Lung (tissue), 12 donors: Measurements from ENCODE around the gene KIF26B. TPM values are rescaled to one million over a fixed set of nuclear protein-coding genes. Genes with fewer than 3 reads are reported as not detected.

ENCODE experiments used
- ATAC-seq: fragments of 200-7000 bp; cut with Tn5 transposase; one replicate; pipeline ENCODE4 v1.9.1; 2020; ENCODE audit warnings: moderate number of reproducible peaks; ENCODE audit not compliant: insufficient read depth, low FRiP score
- DNase-seq, 3 donors: peaks; one replicate each; pipeline ENCODE4 v3.0.0-alpha.2; 2013 to 2017
- H3K27ac ChIP-seq, 2 donors: one replicate each; pipeline ENCODE4 v1.5.1; 2013; ENCODE audit warnings: mild to moderate bottlenecking in 2 of 2, moderate library complexity in 2 of 2, control low read depth in 1 of 2, inconsistent platforms in 1 of 2, low read depth in 1 of 2, low read length in 1 of 2
- H3K27me3 ChIP-seq, 3 donors: one replicate each; pipeline ENCODE4 v1.5.1; 2013; ENCODE audit warnings: low read length in 2 of 3; ENCODE audit not compliant: control insufficient read depth in 3 of 3, insufficient read depth in 3 of 3
- H3K36me3 ChIP-seq, 4 donors: one replicate each; pipeline ENCODE4 v1.5.1; 2013; ENCODE audit warnings: low read length in 4 of 4, mild to moderate bottlenecking in 1 of 4, moderate library complexity in 1 of 4; ENCODE audit not compliant: control insufficient read depth in 4 of 4, insufficient read depth in 4 of 4
- H3K4me1 ChIP-seq, 5 donors: one replicate each; pipeline ENCODE4 v1.5.1; 2013; ENCODE audit warnings: low read length in 5 of 5, mild to moderate bottlenecking in 2 of 5, moderate library complexity in 1 of 5; ENCODE audit not compliant: control insufficient read depth in 5 of 5, insufficient read depth in 5 of 5
- H3K4me3 ChIP-seq: one replicate; pipeline ENCODE4 v1.5.1; 2013; ENCODE audit warnings: mild to moderate bottlenecking, control low read depth, moderate library complexity
- H3K9ac ChIP-seq, 2 donors: one replicate each; pipeline ENCODE4 v1.5.1; 2013; ENCODE audit warnings: low read length in 2 of 2, control low read depth in 1 of 2; ENCODE audit not compliant: insufficient read depth in 1 of 2
- H3K9me3 ChIP-seq, 4 donors: one replicate each; pipeline ENCODE4 v1.5.1; 2013; ENCODE audit warnings: low read length in 3 of 4, mild to moderate bottlenecking in 1 of 4, moderate library complexity in 1 of 4; ENCODE audit not compliant: control insufficient read depth in 4 of 4, insufficient read depth in 3 of 4
- CTCF ChIP-seq: IDR thresholded peaks from 2 replicates; pipeline ENCODE4 v1.5.1; 2012; ENCODE audit warnings: mild to moderate bottlenecking; ENCODE audit errors: control extremely low read depth, extremely low read depth
- WGBS, 2 donors: extraction: QIAGEN DNeasy Blood & Tissue Kit; methylation state at CpG; one replicate each; pipeline ENCODE4 v1.1.7; 2013; 5-methylcytosine and 5-hydroxymethylcytosine counted together
- polyA plus RNA-seq, 2 donors: library from polyadenylated mRNA; stranded (reverse); fragments of 200-250 nt; gene quantifications; one replicate each; pipeline ENCODE4 v1.2.1, GENCODE V29; 2013
- total RNA-seq, 2 donors: library from RNA; depleted of rRNA in 1 of 2; stranded (reverse); fragments of >200 nt in 1 of 2; gene quantifications; one replicate each; pipeline ENCODE4 v1.2.1, GENCODE V29; 2014 to 2021
- donor health status: control.
- donor health status: control.
- donor health status: Bipolar disorder and iron deficiency.
- donor health status: healthy.
- donor health status: DM: yes; HTN: yes; CAD: no.

The KIF26B gene
- total and polyA plus RNA-seq, 4 donors, result 0.61 to 6.7 (median 2.2) TPM

GRCh38 chr1:245437369-245438062, 282.7 kb downstream of the KIF26B start:
- WGBS, 2 donors, result 42 to 54% methylated on average over 6 of the region's 6 CpGs
- Histone ChIP-seq H3K9ac (no peak overlapping the region), H3K4me3 (no peak overlapping the region), H3K27me3 (no peaks in the 10 kb centered on the region), H3K4me1 (peaks cover 0 to 10% (median 2%) of the 10 kb centered on the region in 5 donors), H3K9me3 (peaks cover 0 to 2% (median 0%) of the 10 kb centered on the region in 4 donors), H3K36me3 (no peaks in the 10 kb centered on the region), H3K27ac (no peak overlapping the region)
- ATAC-seq (no peak), DNase-seq (no peak)
- no peak for TF ChIP-seq CTCF

GRCh38 chr1:245440922-245441321, 286.1 kb downstream of the KIF26B start:
- H3K27ac ChIP-seq, result no peak overlapping the region
- H3K36me3 ChIP-seq, result no peaks in the 10 kb centered on the region
- H3K27me3 ChIP-seq, result no peaks in the 10 kb centered on the region
- ATAC-seq, result no peak
- WGBS, 2 donors, result 52 to 62% methylated on average over 7 of the region's 7 CpGs
- no peak for DNase-seq
- no peak for TF ChIP-seq CTCF
- no peak overlapping the region for H3K4me3 ChIP-seq
- H3K4me1 ChIP-seq, result peaks cover 0 to 10% (median 2%) of the 10 kb centered on the region in 5 donors
- no peak overlapping the region for H3K9ac ChIP-seq
- H3K9me3 ChIP-seq, result no peaks in the 10 kb centered on the region

GRCh38 chr1:245441689-245442088, 286.9 kb downstream of the KIF26B start:
- Histone ChIP-seq H3K4me1 (peaks cover 0 to 10% (median 2%) of the 10 kb centered on the region in 5 donors), H3K36me3 (no peaks in the 10 kb centered on the region), H3K9me3 (no peaks in the 10 kb centered on the region), H3K9ac (no peak overlapping the region), H3K4me3 (no peak overlapping the region), H3K27me3 (no peaks in the 10 kb centered on the region), H3K27ac (no peak overlapping the region)
- ATAC-seq (no peak), DNase-seq (peak; percentile 66 to 89 (median 81))
- TF ChIP-seq CTCF, result no peak
- WGBS, 2 donors, result 12 to 28% methylated on average over 6 of the region's 6 CpGs
